ENCODE results near the gene IFNA16. TPM values are rescaled to one million over a fixed set of nuclear protein-coding genes. Genes with fewer than 3 reads are reported as not detected.
"Not testable (repeated sequence)": the region's sequence is repeated elsewhere in the genome, so short reads cannot be mapped to it uniquely, and the experiment has no call there.

IFNA16 gene
- polyA plus RNA-seq, 2 of the 4 experiments (the other 2 are of a cell fraction): not detected

GRCh38 chr9:21210311-21210710, 6.8 kb downstream of the IFNA16 start:
- no peak overlapping the region for H3K4me2 ChIP-seq
- DNase-seq (ENCODE audit: low read depth in 1 of 2, low spot score in 1 of 2) (no peak), ATAC-seq (no peak), FAIRE-seq (no peak)
- no peak overlapping the region for H3K27ac ChIP-seq
- no peaks in the 10 kb centered on the region for H3K4me1 ChIP-seq
- no peaks in the 10 kb centered on the region for H3K9me3 ChIP-seq
- CTCF ChIA-PET: interaction anchor here (1.0 kb wide), 1 partner anchor 185 kb away, joined by 4 read pairs; no protein-coding TSS in a partner anchor
- TF ChIP-seq KDM1A (IDR thresholded peaks at IDR 0.05; ENCODE audit: low read depth) (no peak), ZSCAN20 (CRISPR knock-in tag; IDR thresholded peaks at IDR 0.05) (no peak), NR3C1 (IDR thresholded peaks at IDR 0.05) (no peak), FOSB (CRISPR knock-in tag; IDR thresholded peaks at IDR 0.05) (no peak), RFX5 (IDR thresholded peaks at IDR 0.05) (no peak), SMC3 (IDR thresholded peaks at IDR 0.05) (no peak), HOXB5 (CRISPR knock-in tag; IDR thresholded peaks at IDR 0.05) (no peak), RNF2 (IDR thresholded peaks at IDR 0.05; ENCODE audit: borderline replicate concordance, low read depth) (no peak), HOXA7 (CRISPR knock-in tag; IDR thresholded peaks at IDR 0.05) (no peak), GATA3 (IDR thresholded peaks at IDR 0.05; ENCODE audit: borderline replicate concordance) (no peak), CBX2 (IDR thresholded peaks at IDR 0.05; ENCODE audit: borderline replicate concordance, low read depth) (no peak), ZNF302 (CRISPR knock-in tag; IDR thresholded peaks at IDR 0.05) (no peak), JUNB (IDR thresholded peaks at IDR 0.05) (no peak), FOXS1 (CRISPR knock-in tag; IDR thresholded peaks at IDR 0.05) (no peak), ESRRA (IDR thresholded peaks at IDR 0.05; ENCODE audit: borderline replicate concordance, low read length) (no peak)
- WGBS (ENCODE audit: missing lambda C conversion rate): 53% methylated on average over 5 of the region's 7 CpGs
- no peak overlapping the region for H3K4me3 ChIP-seq
- POLR2A ChIA-PET: no interaction called here

DNA sequence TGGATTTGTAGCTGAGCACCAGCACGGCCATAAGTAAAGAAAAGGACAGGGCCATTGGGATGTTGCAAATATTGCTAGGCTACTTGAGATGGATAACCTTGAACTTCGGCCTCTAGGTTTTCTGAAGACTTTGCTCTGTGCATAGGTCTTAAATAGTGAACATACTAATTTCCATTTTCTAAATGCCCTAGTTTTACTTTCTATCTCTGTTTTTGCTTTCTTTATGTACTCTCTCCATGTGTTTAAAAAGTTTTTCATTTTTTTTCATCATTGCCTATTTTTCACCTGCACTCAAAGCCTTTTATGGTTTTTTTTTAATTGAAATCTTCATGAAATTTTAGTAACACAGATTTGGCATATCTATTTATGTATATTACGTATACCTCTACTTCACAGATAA, 10.1 kb downstream of the IFNA16 start, which contains the start of gene IFNA10:
Gene IFNA10 (minus strand): TSS at position 101 of the 400 bp plus-strand sequence. CDS start 46 bp downstream, at position 55.
- FAIRE-seq; H3K4me3 ChIP-seq; H3K27ac ChIP-seq; CTCF ChIA-PET; POLR2A ChIA-PET; H3K9me3 ChIP-seq; ATAC-seq; DNase-seq (ENCODE audit: low read depth in 1 of 2, low spot score in 1 of 2); H3K4me2 ChIP-seq; H3K4me1 ChIP-seq: not testable (repeated sequence)
- 30% methylated on average over 3 of the region's 3 CpGs for WGBS (ENCODE audit: missing lambda C conversion rate)

- TF ChIP-seq MAFK (IDR thresholded peaks at IDR 0.05; ENCODE audit: partially characterized antibody): no peak
- TF ChIP-seq, protein P1, sequence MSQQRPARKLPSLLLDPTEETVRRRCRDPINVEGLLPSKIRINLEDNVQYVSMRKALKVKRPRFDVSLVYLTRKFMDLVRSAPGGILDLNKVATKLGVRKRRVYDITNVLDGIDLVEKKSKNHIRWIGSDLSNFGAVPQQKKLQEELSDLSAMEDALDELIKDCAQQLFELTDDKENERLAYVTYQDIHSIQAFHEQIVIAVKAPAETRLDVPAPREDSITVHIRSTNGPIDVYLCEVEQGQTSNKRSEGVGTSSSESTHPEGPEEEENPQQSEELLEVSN (IDR thresholded peaks at IDR 0.05; ENCODE audit: borderline replicate concordance, low read depth): no peak
- TF ChIP-seq RAD21 (conservative IDR thresholded peaks at IDR 0.05 in 1 of 2, IDR thresholded peaks at IDR 0.05 in 1 of 2): no peak
- TF ChIP-seq KDM1A (IDR thresholded peaks at IDR 0.05; ENCODE audit: low read depth): no peak
- no peak for TF ChIP-seq ESRRA (IDR thresholded peaks at IDR 0.05; ENCODE audit: borderline replicate concordance, low read length)
- TF ChIP-seq MAZ (IDR thresholded peaks at IDR 0.05; ENCODE audit: borderline replicate concordance, low read depth, low read length): no peak
- no peak for TF ChIP-seq GATA3 (IDR thresholded peaks at IDR 0.05; ENCODE audit: borderline replicate concordance)
- no peak for TF ChIP-seq TP53 (CRISPR knock-in tag; IDR thresholded peaks at IDR 0.05)
- TF ChIP-seq NFE2L2 (conservative IDR thresholded peaks at IDR 0.05; ENCODE audit: low read length): no peak
- TF ChIP-seq EHF (CRISPR knock-in tag; IDR thresholded peaks at IDR 0.05): no peak
- TF ChIP-seq HDAC2 (IDR thresholded peaks at IDR 0.05): no peak
- TF ChIP-seq HMGXB4 (CRISPR knock-in tag; IDR thresholded peaks at IDR 0.05; ENCODE audit: borderline replicate concordance): no peak
- TF ChIP-seq, protein P2, sequence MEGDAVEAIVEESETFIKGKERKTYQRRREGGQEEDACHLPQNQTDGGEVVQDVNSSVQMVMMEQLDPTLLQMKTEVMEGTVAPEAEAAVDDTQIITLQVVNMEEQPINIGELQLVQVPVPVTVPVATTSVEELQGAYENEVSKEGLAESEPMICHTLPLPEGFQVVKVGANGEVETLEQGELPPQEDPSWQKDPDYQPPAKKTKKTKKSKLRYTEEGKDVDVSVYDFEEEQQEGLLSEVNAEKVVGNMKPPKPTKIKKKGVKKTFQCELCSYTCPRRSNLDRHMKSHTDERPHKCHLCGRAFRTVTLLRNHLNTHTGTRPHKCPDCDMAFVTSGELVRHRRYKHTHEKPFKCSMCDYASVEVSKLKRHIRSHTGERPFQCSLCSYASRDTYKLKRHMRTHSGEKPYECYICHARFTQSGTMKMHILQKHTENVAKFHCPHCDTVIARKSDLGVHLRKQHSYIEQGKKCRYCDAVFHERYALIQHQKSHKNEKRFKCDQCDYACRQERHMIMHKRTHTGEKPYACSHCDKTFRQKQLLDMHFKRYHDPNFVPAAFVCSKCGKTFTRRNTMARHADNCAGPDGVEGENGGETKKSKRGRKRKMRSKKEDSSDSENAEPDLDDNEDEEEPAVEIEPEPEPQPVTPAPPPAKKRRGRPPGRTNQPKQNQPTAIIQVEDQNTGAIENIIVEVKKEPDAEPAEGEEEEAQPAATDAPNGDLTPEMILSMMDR (IDR thresholded peaks at IDR 0.05): no peak
- TF ChIP-seq POLR2A (IDR thresholded peaks at IDR 0.05; ENCODE audit: low read length): no peak
- no peak for TF ChIP-seq ZNF302 (CRISPR knock-in tag; IDR thresholded peaks at IDR 0.05)
- TF ChIP-seq CEBPB (IDR thresholded peaks at IDR 0.05): no peak
- TF ChIP-seq NPAS2 (CRISPR knock-in tag; IDR thresholded peaks at IDR 0.05; ENCODE audit: borderline replicate concordance): no peak
- TF ChIP-seq, protein P3, sequence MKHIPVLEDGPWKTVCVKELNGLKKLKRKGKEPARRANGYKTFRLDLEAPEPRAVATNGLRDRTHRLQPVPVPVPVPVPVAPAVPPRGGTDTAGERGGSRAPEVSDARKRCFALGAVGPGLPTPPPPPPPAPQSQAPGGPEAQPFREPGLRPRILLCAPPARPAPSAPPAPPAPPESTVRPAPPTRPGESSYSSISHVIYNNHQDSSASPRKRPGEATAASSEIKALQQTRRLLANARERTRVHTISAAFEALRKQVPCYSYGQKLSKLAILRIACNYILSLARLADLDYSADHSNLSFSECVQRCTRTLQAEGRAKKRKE (CRISPR knock-in tag; IDR thresholded peaks at IDR 0.05; ENCODE audit: low read depth): no peak
- no peak for TF ChIP-seq RFX5 (IDR thresholded peaks at IDR 0.05)
- Histone ChIP-seq H3K4me3 (no peak overlapping the region), H3K4me2 (no peak overlapping the region), H3K9me3 (peaks cover 6% of the 10 kb centered on the region; the same call in 1 of the 3 replicates), H3K4me1 (no peaks in the 10 kb centered on the region), H3K27ac (no peak overlapping the region)
- ChIA-PET POLR2A (no interaction called here), CTCF (interaction anchor here (0.6 kb wide), 1 partner anchor 1228 kb away, joined by 3 read pairs; no protein-coding TSS in a partner anchor)
- ATAC-seq (no peak), FAIRE-seq (no peak), DNase-seq (ENCODE audit: low read depth in 1 of 2, low spot score in 1 of 2) (no peak)
These were observed 11.9 kb downstream of the IFNA16 start for GRCh38 chr9:21205204-21205603.

DNA sequence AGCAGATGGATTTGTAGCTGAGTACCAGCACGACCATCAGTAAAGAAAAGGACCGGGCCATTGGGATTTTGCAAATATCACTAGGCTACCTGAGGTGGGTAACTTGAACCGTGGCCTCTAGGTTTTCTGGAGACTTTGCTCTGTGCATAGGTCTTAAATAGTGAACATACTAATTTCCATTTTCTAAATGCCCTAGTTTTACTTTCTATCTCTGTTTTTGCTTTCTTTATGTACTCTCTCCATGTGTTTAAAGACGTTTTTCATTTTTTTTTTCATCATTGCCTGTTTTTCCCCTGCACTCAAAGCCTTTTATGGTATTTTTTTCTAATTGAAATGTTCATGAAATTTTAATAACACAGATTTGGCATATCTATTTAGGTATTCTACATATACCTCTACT, 15.0 kb downstream of the IFNA16 start, which contains the start of gene IFNA7:
Gene IFNA7 (minus strand): TSS at position 101 of the 400 bp plus-strand sequence. CDS start 40 bp downstream, at position 61.
- H3K27ac ChIP-seq; H3K4me2 ChIP-seq; ATAC-seq; H3K4me1 ChIP-seq; FAIRE-seq; H3K9me3 ChIP-seq; DNase-seq (ENCODE audit: low read depth in 1 of 2, low spot score in 1 of 2); H3K4me3 ChIP-seq; POLR2A ChIA-PET: not testable (repeated sequence)
- 14% methylated on average over 4 of the region's 4 CpGs for WGBS (ENCODE audit: missing lambda C conversion rate)
- CTCF ChIA-PET: interaction anchor here (1.0 kb wide), 1 partner anchor 33 kb away, joined by 3 read pairs; no protein-coding TSS in a partner anchor

All from A549 (cell line).